A549 (cell line): Measurements from ENCODE around the gene EIF2S3. TPM values are rescaled to one million over a fixed set of nuclear protein-coding genes. Genes with fewer than 3 reads are reported as not detected.

Experiments used
- ATAC-seq, 2 experiments: fragments of 200-7000 bp in 1 of 2; fragments of >200 bp in 1 of 2; cut with Nextera tagmentation in 1 of 2; cut with Tn5 transposase in 1 of 2; 3 replicates each; pipeline versions ENCODE4 v1.8.0 to v1.9.1; 2018 to 2020; ENCODE audit warnings: mild to moderate bottlenecking in 1 of 2, moderate library complexity in 1 of 2
- CTCF ChIA-PET: fragments of 300-600 bp; sonication (Branson Sonifier 250); formaldehyde crosslinking; extraction: SDS; loops from one replicate; lab custom pipeline; 2021; ENCODE audit warnings: antibody characterized with exemption, inconsistent platforms; lab: Yijun Ruan, JAX
- POLR2A ChIA-PET: fragments of 350-600 bp; formaldehyde crosslinking; extraction: SDS; loops from one replicate; lab custom pipeline; 2021; ENCODE audit warnings: antibody characterized with exemption, inconsistent platforms; lab: Yijun Ruan, JAX
- DNase-seq, 2 experiments: peaks; one replicate each; pipeline versions ENCODE4 v3.0.0 to v3.0.0-alpha.2; 2011 to 2016; ENCODE audit warnings: low read depth in 1 of 2, low spot score in 1 of 2
- FAIRE-seq: peaks from 2 replicates; lab custom pipeline; 2011; peaks lifted over from hg19 to GRCh38; lab: Jason Lieb, UNC
- H3K27ac ChIP-seq, 2 experiments: fragments of >200 bp; sonication (Bioruptor Twin); formaldehyde crosslinking; 3 replicates each; pipeline ENCODE4 v1.5.1; 2016 to 2017
- H3K4me1 ChIP-seq: fragments of >200 bp; sonication (Bioruptor Twin); formaldehyde crosslinking; 3 replicates; pipeline ENCODE4 v1.6.1; 2016
- H3K4me2 ChIP-seq: fragments of >200 bp; sonication (Bioruptor Twin); formaldehyde crosslinking; 3 replicates; pipeline ENCODE4 v1.6.1; 2016
- H3K4me3 ChIP-seq: fragments of >200 bp; sonication (Bioruptor Twin); formaldehyde crosslinking; 3 replicates; pipeline ENCODE4 v1.5.1; 2016
- H3K9me3 ChIP-seq: fragments of >200 bp; sonication (Bioruptor Twin); formaldehyde crosslinking; 3 replicates; pipeline ENCODE4 v1.6.1; 2016
- CBX8 ChIP-seq: fragments of 200-600 bp; sonication (generic); IDR thresholded peaks from 2 replicates; pipeline ENCODE4 v1.6.1; 2016
- CEBPB ChIP-seq, 2 experiments: fragments of >200 bp in 1 of 2; sonication (Bioruptor Twin) in 1 of 2; formaldehyde crosslinking in 1 of 2; IDR thresholded peaks; 2 replicates each; pipeline ENCODE4 v1.6.1; 2012 to 2016
- CHD2 ChIP-seq: fragments of 150-350 bp; IDR thresholded peaks from 2 replicates; pipeline ENCODE4 v1.6.1; 2014; ENCODE audit warnings: low read length; ENCODE audit not compliant: partially characterized antibody
- CHD4 ChIP-seq: fragments of 200-600 bp; sonication (generic); IDR thresholded peaks from 2 replicates; pipeline ENCODE4 v1.6.1; 2016; ENCODE audit warnings: antibody characterized with exemption, mild to moderate bottlenecking, borderline replicate concordance
- HDAC2 ChIP-seq: fragments of 200-600 bp; sonication (generic); IDR thresholded peaks from 2 replicates; pipeline ENCODE4 v1.6.1; 2016
- HOXB5 ChIP-seq: fragments of 250-450 bp; sonication (Bioruptor Pico); IDR thresholded peaks from 2 replicates; pipeline ENCODE4 v1.5.0; 2020; ENCODE audit warnings: mild to moderate bottlenecking, moderate library complexity
- JUN ChIP-seq, 2 experiments: fragments of >200 bp; sonication (Bioruptor Twin); formaldehyde crosslinking; IDR thresholded peaks; 2 replicates in 1 of 2; 3 replicates in 1 of 2; pipeline ENCODE4 v1.6.1; 2016 to 2017
- JUNB ChIP-seq: fragments of >200 bp; sonication (Bioruptor Twin); formaldehyde crosslinking; IDR thresholded peaks from 2 replicates; pipeline ENCODE4 v1.6.1; 2016
- MAFK ChIP-seq: fragments of 450-650 bp; IDR thresholded peaks from 2 replicates; pipeline ENCODE4 v1.6.1; 2014; ENCODE audit not compliant: partially characterized antibody
- MYC ChIP-seq: IDR thresholded peaks from 2 replicates; pipeline ENCODE4 v1.6.1; 2012; ENCODE audit warnings: mild to moderate bottlenecking, inconsistent platforms, low read length, improper control_type of control experiment, borderline replicate concordance
- NPAS2 ChIP-seq: fragments of 250-450 bp; sonication (Bioruptor Pico); IDR thresholded peaks from 2 replicates; pipeline ENCODE4 v1.8.0; 2022; ENCODE audit warnings: mild to moderate bottlenecking, moderate library complexity, borderline replicate concordance
- POLR2AphosphoS2 ChIP-seq: conservative IDR thresholded peaks from 2 replicates; pipeline ENCODE4 v1.6.1; 2012; ENCODE audit warnings: low read length, improper control_type of control experiment, inconsistent platforms
- RAD21 ChIP-seq, 2 experiments: fragments of >200 bp in 1 of 2; sonication (Bioruptor Twin) in 1 of 2; formaldehyde crosslinking in 1 of 2; IDR thresholded peaks in 1 of 2; conservative IDR thresholded peaks in 1 of 2; 2 replicates in 1 of 2; 3 replicates in 1 of 2; pipeline ENCODE4 v1.6.1; 2012 to 2018; ENCODE audit warnings: inconsistent platforms in 1 of 2
- RARB ChIP-seq: fragments of 250-450 bp; sonication (Bioruptor Pico); IDR thresholded peaks from 2 replicates; pipeline ENCODE4 v1.8.0; 2021; ENCODE audit warnings: mild to moderate bottlenecking, moderate library complexity
- RNF2 ChIP-seq: fragments of 200-600 bp; sonication (generic); IDR thresholded peaks from 2 replicates; pipeline ENCODE4 v1.6.1; 2016; ENCODE audit warnings: low read depth, mild to moderate bottlenecking, antibody characterized with exemption, moderate library complexity, borderline replicate concordance
- SMC3 ChIP-seq: fragments of >200 bp; sonication (Bioruptor Twin); formaldehyde crosslinking; IDR thresholded peaks from 3 replicates; pipeline ENCODE4 v1.6.1; 2018; ENCODE audit warnings: inconsistent platforms
- SREBF2 ChIP-seq: fragments of 450-650 bp; IDR thresholded peaks from 2 replicates; pipeline ENCODE4 v1.6.1; 2014; ENCODE audit warnings: mild to moderate bottlenecking, moderate library complexity
- TFCP2L1 ChIP-seq: fragments of 250-450 bp; sonication (Bioruptor Pico); IDR thresholded peaks from 2 replicates; pipeline ENCODE4 v1.5.0; 2021; ENCODE audit warnings: mild to moderate bottlenecking
- ZC3H11A ChIP-seq: fragments of 450-650 bp; IDR thresholded peaks from 2 replicates; pipeline ENCODE4 v1.6.1; 2014; ENCODE audit warnings: antibody characterized with exemption, mild to moderate bottlenecking
- WGBS: methylation state at CpG from one replicate; pipeline ENCODE4 v1.1.6; 2017; ENCODE audit errors: missing lambda C conversion rate; 5-methylcytosine and 5-hydroxymethylcytosine counted together
- polyA plus RNA-seq, 4 experiments: library from polyadenylated mRNA; depleted of rRNA in 3 of 4; stranded (reverse); fragments of >200 nt; fragmentation: RNase III in 1 of 4; extraction: RNeasy Plus Mini Kit Qiagen cat#74134 plus additional on column Dnase treatment in 1 of 4; gene quantifications; 2 replicates in 3 of 4; 3 replicates in 1 of 4; pipeline ENCODE4 v1.2.3, GENCODE V29; 2011 to 2017
- TF ChIP-seq, protein P1 (sequence below): IDR thresholded peaks from 2 replicates; pipeline ENCODE4 v1.6.1; 2012
- TF ChIP-seq, protein P2 (sequence below): fragments of >200 bp; sonication (Bioruptor Twin); formaldehyde crosslinking; IDR thresholded peaks from 3 replicates; pipeline ENCODE4 v1.5.1; 2016
- TF ChIP-seq, protein P3 (sequence below): fragments of 200-600 bp; sonication (generic); IDR thresholded peaks from 2 replicates; pipeline ENCODE4 v1.6.1; 2016; ENCODE audit warnings: antibody characterized with exemption, mild to moderate bottlenecking, moderate library complexity
- TF ChIP-seq, protein P4 (sequence below): fragments of >200 bp; sonication (Bioruptor Twin); formaldehyde crosslinking; IDR thresholded peaks from 3 replicates; pipeline ENCODE4 v1.6.1; 2016

The EIF2S3 gene
- polyA plus RNA-seq, 2 of the 4 experiments (the other 2 are of a cell fraction), result 219 to 259 TPM

DNA sequence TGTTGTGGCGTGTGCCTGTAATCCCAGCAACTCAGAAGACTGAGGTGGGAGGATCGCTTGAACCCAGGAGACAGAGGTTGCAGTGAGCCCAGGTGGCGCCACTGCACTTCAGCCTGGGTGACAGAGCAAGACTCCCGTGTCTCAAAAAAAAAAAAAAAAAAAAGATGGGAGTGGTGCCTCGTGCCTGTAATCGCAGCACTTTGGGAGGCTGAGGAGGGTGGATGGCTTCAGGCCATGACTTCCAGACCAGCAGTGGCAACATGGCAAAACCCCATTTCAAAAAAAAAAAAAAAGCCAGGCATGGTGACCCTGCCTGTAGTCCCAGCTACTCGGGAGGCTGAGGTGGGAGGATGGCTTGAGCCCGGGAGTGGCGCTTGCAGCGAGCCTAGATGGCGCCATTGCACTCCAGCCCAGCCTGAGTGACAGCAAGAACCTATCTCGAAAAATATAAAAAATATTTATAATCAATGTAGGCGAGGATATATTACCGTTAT, 27.0 kb downstream of the EIF2S3 start:
- peaks cover 38% of the 10 kb centered on the region for H3K4me1 ChIP-seq
- TF ChIP-seq JUN (IDR thresholded peaks at IDR 0.05) (no peak), POLR2AphosphoS2 (peak; percentile 78; the same call in 1 of the 2 replicates), RAD21 (conservative IDR thresholded peaks at IDR 0.05 in 1 of 2, IDR thresholded peaks at IDR 0.05 in 1 of 2) (peak; percentile 63 to 69), RNF2 (no peak), SMC3 (peak; percentile 52), MYC (0 out of 2 replicates have a peak, but pooled peaks have one; percentile 69)
- TF ChIP-seq, protein P1, sequence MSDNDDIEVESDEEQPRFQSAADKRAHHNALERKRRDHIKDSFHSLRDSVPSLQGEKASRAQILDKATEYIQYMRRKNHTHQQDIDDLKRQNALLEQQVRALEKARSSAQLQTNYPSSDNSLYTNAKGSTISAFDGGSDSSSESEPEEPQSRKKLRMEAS, result peak; percentile 74
- TF ChIP-seq, protein P2, sequence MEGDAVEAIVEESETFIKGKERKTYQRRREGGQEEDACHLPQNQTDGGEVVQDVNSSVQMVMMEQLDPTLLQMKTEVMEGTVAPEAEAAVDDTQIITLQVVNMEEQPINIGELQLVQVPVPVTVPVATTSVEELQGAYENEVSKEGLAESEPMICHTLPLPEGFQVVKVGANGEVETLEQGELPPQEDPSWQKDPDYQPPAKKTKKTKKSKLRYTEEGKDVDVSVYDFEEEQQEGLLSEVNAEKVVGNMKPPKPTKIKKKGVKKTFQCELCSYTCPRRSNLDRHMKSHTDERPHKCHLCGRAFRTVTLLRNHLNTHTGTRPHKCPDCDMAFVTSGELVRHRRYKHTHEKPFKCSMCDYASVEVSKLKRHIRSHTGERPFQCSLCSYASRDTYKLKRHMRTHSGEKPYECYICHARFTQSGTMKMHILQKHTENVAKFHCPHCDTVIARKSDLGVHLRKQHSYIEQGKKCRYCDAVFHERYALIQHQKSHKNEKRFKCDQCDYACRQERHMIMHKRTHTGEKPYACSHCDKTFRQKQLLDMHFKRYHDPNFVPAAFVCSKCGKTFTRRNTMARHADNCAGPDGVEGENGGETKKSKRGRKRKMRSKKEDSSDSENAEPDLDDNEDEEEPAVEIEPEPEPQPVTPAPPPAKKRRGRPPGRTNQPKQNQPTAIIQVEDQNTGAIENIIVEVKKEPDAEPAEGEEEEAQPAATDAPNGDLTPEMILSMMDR, result peak; percentile 84
- TF ChIP-seq, all 56 proteins: peak for 6
- Histone ChIP-seq H3K4me2 (peak overlapping the region; percentile 79), H3K9me3 (no peaks in the 10 kb centered on the region), H3K27ac (peak overlapping the region; percentile 74 to 90), H3K4me3 (peak overlapping the region; percentile 23; the same call in 1 of the 3 replicates)
- FAIRE-seq (peak; percentile 82), ATAC-seq (peak; percentile 67 to 74), DNase-seq (peak in 1 of 2 experiments; percentile 91)
- POLR2A ChIA-PET, result interaction anchor here (0.7 to 1.0 kb wide), 3 partner anchors 28 to 278 kb away, joined by 3 read pairs; no protein-coding TSS in a partner anchor
- WGBS, result 1% methylated on average over 14 of the region's 14 CpGs
- CTCF ChIA-PET, result interaction anchor here (0.6 to 3.5 kb wide), 16 partner anchors 25 to 417 kb away, joined by 3 to 22 read pairs (median 4); partner anchors contain the start of gene ZFX

DNA sequence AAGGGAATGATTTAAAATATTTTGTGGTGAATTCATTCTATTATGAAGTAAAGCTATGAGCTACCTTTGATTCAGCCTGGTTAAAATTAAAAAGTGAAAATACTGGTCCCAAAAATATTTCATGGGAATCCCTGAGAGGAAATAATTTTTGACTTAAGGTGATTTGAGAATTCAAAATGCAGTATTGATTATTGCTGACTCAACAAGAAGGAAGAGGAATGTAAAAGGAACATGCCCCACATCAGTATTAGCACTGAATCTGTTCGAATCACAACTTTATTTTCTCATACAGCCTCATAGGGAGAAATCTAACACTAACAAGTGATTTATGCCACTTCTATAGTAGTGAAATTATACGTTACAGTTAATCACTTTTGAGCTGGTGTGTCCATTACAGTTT, 27.7 kb downstream of the EIF2S3 start:
- ATAC-seq (no peak), DNase-seq (no peak), FAIRE-seq (peak; percentile 13)
- CTCF ChIA-PET, result interaction anchor here (0.6 to 3.5 kb wide), 13 partner anchors 28 to 290 kb away, joined by 3 to 22 read pairs (median 4); partner anchors contain the start of gene ZFX
- WGBS, result 57% methylated on average over 2 of the region's 2 CpGs
- Histone ChIP-seq H3K4me1 (peaks cover 38% of the 10 kb centered on the region), H3K4me3 (no peak overlapping the region), H3K9me3 (no peaks in the 10 kb centered on the region)
- TF ChIP-seq CBX8 (no peak), NPAS2 (no peak), MAFK (peak; percentile 97)
- TF ChIP-seq, all 56 proteins: peak for 1
- POLR2A ChIA-PET, result interaction anchor here (1.0 kb wide), 2 partner anchors 29 to 66 kb away, joined by 3 read pairs; no protein-coding TSS in a partner anchor
- peak overlapping the region; percentile 79 for H3K4me2 ChIP-seq
- H3K27ac ChIP-seq, result peak overlapping the region; percentile 74 to 90

DNA sequence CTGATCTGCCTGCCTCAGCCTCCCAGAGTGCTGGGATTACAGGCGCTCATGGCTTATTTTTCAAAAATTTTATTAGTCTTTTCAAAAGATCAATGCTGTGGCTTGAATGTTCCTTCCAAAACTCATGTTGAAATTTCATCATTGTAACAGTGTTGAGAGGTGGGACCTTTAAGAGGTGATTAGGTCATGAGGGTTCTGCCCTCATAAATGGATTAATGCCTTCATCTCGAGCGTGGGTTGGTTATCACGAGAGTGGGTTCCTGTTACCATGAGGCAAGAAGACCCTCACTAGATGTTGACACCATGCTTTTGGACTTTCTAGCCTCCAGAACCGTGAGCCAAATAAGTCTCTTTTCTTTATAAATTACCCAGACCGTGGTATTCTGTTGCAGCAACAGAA, 30.3 kb downstream of the EIF2S3 start:
- under 1% methylated on average over 6 of the region's 6 CpGs for WGBS
- peak; percentile 96 for FAIRE-seq
- Histone ChIP-seq H3K4me2 (peak overlapping the region; percentile 86), H3K4me3 (peak overlapping the region; percentile 35)
- no peak; a peak in 1 of 4 replicates for TF ChIP-seq CEBPB (IDR thresholded peaks at IDR 0.05)
- TF ChIP-seq TFCP2L1, result no peak
- TF ChIP-seq RARB (CRISPR knock-in tag), result peak; percentile 57; the same call in 1 of the 2 replicates
- no peak for TF ChIP-seq HDAC2
- no peak for TF ChIP-seq CHD4
- TF ChIP-seq HOXB5, result no peak
- TF ChIP-seq SREBF2, result no peak
- no peak for TF ChIP-seq JUNB
- no peak for TF ChIP-seq ZC3H11A
- TF ChIP-seq, protein P3, sequence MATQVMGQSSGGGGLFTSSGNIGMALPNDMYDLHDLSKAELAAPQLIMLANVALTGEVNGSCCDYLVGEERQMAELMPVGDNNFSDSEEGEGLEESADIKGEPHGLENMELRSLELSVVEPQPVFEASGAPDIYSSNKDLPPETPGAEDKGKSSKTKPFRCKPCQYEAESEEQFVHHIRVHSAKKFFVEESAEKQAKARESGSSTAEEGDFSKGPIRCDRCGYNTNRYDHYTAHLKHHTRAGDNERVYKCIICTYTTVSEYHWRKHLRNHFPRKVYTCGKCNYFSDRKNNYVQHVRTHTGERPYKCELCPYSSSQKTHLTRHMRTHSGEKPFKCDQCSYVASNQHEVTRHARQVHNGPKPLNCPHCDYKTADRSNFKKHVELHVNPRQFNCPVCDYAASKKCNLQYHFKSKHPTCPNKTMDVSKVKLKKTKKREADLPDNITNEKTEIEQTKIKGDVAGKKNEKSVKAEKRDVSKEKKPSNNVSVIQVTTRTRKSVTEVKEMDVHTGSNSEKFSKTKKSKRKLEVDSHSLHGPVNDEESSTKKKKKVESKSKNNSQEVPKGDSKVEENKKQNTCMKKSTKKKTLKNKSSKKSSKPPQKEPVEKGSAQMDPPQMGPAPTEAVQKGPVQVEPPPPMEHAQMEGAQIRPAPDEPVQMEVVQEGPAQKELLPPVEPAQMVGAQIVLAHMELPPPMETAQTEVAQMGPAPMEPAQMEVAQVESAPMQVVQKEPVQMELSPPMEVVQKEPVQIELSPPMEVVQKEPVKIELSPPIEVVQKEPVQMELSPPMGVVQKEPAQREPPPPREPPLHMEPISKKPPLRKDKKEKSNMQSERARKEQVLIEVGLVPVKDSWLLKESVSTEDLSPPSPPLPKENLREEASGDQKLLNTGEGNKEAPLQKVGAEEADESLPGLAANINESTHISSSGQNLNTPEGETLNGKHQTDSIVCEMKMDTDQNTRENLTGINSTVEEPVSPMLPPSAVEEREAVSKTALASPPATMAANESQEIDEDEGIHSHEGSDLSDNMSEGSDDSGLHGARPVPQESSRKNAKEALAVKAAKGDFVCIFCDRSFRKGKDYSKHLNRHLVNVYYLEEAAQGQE, result 0 out of 2 replicates have a peak, but pooled peaks have one; percentile 29
- TF ChIP-seq, protein P4, sequence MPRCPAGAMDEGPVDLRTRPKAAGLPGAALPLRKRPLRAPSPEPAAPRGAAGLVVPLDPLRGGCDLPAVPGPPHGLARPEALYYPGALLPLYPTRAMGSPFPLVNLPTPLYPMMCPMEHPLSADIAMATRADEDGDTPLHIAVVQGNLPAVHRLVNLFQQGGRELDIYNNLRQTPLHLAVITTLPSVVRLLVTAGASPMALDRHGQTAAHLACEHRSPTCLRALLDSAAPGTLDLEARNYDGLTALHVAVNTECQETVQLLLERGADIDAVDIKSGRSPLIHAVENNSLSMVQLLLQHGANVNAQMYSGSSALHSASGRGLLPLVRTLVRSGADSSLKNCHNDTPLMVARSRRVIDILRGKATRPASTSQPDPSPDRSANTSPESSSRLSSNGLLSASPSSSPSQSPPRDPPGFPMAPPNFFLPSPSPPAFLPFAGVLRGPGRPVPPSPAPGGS, result 0 out of 3 replicates have a peak, but pooled peaks have one; percentile 8
- peak; percentile 77 for TF ChIP-seq CHD2
- no peak for TF ChIP-seq CBX8
- TF ChIP-seq, all 56 proteins: peak for 4
- Histone ChIP-seq H3K27ac (peak overlapping the region; percentile 91 to 98), H3K4me1 (peaks cover 38% of the 10 kb centered on the region), H3K9me3 (no peaks in the 10 kb centered on the region)
- ChIA-PET CTCF (interaction anchor here (1.0 kb wide), 3 partner anchors 31 to 66 kb away, joined by 3 to 4 read pairs (median 3); partner anchors contain the start of gene ZFX), POLR2A (interaction anchor here (1.0 to 1.3 kb wide), 3 partner anchors 31 to 64 kb away, joined by 4 to 8 read pairs (median 7); partner anchors contain the start of genes EIF2S3 and ZFX)
- peak in 1 of 2 experiments; percentile 74 for DNase-seq
- peak; percentile 46 to 59 for ATAC-seq
